ENCODE measurements around the gene EBI3. TPM values are rescaled to one million over a fixed set of nuclear protein-coding genes. Genes with fewer than 3 reads are reported as not detected.

EBI3 gene
- total and polyA plus RNA-seq, 2 of the 13 experiments (the other 11 are each of a cell fraction or from before 2014, with no cell fraction given), result 3.4 TPM; not detected in 1

- TF ChIP-seq, protein P1, sequence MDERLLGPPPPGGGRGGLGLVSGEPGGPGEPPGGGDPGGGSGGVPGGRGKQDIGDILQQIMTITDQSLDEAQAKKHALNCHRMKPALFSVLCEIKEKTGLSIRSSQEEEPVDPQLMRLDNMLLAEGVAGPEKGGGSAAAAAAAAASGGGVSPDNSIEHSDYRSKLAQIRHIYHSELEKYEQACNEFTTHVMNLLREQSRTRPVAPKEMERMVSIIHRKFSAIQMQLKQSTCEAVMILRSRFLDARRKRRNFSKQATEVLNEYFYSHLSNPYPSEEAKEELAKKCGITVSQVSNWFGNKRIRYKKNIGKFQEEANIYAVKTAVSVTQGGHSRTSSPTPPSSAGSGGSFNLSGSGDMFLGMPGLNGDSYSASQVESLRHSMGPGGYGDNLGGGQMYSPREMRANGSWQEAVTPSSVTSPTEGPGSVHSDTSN (CRISPR knock-in tag; IDR thresholded peaks at IDR 0.05), result no peak
- TF ChIP-seq, protein P2, sequence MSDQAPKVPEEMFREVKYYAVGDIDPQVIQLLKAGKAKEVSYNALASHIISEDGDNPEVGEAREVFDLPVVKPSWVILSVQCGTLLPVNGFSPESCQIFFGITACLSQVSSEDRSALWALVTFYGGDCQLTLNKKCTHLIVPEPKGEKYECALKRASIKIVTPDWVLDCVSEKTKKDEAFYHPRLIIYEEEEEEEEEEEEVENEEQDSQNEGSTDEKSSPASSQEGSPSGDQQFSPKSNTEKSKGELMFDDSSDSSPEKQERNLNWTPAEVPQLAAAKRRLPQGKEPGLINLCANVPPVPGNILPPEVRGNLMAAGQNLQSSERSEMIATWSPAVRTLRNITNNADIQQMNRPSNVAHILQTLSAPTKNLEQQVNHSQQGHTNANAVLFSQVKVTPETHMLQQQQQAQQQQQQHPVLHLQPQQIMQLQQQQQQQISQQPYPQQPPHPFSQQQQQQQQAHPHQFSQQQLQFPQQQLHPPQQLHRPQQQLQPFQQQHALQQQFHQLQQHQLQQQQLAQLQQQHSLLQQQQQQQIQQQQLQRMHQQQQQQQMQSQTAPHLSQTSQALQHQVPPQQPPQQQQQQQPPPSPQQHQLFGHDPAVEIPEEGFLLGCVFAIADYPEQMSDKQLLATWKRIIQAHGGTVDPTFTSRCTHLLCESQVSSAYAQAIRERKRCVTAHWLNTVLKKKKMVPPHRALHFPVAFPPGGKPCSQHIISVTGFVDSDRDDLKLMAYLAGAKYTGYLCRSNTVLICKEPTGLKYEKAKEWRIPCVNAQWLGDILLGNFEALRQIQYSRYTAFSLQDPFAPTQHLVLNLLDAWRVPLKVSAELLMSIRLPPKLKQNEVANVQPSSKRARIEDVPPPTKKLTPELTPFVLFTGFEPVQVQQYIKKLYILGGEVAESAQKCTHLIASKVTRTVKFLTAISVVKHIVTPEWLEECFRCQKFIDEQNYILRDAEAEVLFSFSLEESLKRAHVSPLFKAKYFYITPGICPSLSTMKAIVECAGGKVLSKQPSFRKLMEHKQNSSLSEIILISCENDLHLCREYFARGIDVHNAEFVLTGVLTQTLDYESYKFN (CRISPR knock-in tag; conservative IDR thresholded peaks at IDR 0.05), result 0 out of 2 replicates have a peak, but pooled peaks have one; percentile 27
- TF ChIP-seq ZNF121 (CRISPR knock-in tag; IDR thresholded peaks at IDR 0.05) (0 out of 2 replicates have a peak, but pooled peaks have one; percentile 17), ZNF224 (CRISPR knock-in tag; IDR thresholded peaks at IDR 0.05) (no peak), HNF4G (IDR thresholded peaks at IDR 0.05; ENCODE audit: borderline replicate concordance, low read depth, low read length) (0 out of 2 replicates have a peak, but pooled peaks have one; percentile 27), HNF4G (CRISPR knock-in tag; IDR thresholded peaks at IDR 0.05; ENCODE audit: borderline replicate concordance, low read depth) (no peak), ATM (IDR thresholded peaks at IDR 0.05; ENCODE audit: borderline replicate concordance) (no peak), SNRNP70 (IDR thresholded peaks at IDR 0.05; ENCODE audit: low read depth, low read length) (no peak), ETV6 (CRISPR knock-in tag; conservative IDR thresholded peaks at IDR 0.05) (no peak), CEBPG (CRISPR knock-in tag; IDR thresholded peaks at IDR 0.05) (0 out of 2 replicates have a peak, but pooled peaks have one; percentile 5), BRCA1 (CRISPR knock-in tag; IDR thresholded peaks at IDR 0.05) (no peak), FOXK1 (CRISPR knock-in tag; IDR thresholded peaks at IDR 0.05; ENCODE audit: borderline replicate concordance, low read depth) (no peak), THAP7 (CRISPR knock-in tag; IDR thresholded peaks at IDR 0.05) (no peak), MYC (CRISPR knock-in tag; IDR thresholded peaks at IDR 0.05; ENCODE audit: borderline replicate concordance) (peak; percentile 40; the same call in 1 of the 2 replicates), SIN3B (IDR thresholded peaks at IDR 0.05; ENCODE audit: low read length) (no peak), MTERF4 (CRISPR knock-in tag; IDR thresholded peaks at IDR 0.05) (no peak), GATA4 (IDR thresholded peaks at IDR 0.05; ENCODE audit: borderline replicate concordance, low read depth) (no peak), ZBTB8A (CRISPR knock-in tag; IDR thresholded peaks at IDR 0.05; ENCODE audit: borderline replicate concordance, low read depth) (no peak), MAX (IDR thresholded peaks at IDR 0.05) (peak; percentile 58; the same call in 1 of the 2 replicates), SOX13 (IDR thresholded peaks at IDR 0.05) (peak; percentile 43; the same call in 1 of the 2 replicates), SOX13 (CRISPR knock-in tag; conservative IDR thresholded peaks at IDR 0.05 in 1 of 2, IDR thresholded peaks at IDR 0.05 in 1 of 2) (peak in 1 of 2 experiments; percentile 63; a peak in 2 of 4 replicates), GTF3A (CRISPR knock-in tag; conservative IDR thresholded peaks at IDR 0.05) (no peak), HNF4A (CRISPR knock-in tag; IDR thresholded peaks at IDR 0.05) (peak; percentile 72), ZNF816 (CRISPR knock-in tag; IDR thresholded peaks at IDR 0.05; ENCODE audit: borderline replicate concordance) (no peak)
Observed at GRCh38 chr19:4267901-4268815, 38.8 kb downstream of the EBI3 start (continued).
